ENCODE data around the gene ENAH.

DNA sequence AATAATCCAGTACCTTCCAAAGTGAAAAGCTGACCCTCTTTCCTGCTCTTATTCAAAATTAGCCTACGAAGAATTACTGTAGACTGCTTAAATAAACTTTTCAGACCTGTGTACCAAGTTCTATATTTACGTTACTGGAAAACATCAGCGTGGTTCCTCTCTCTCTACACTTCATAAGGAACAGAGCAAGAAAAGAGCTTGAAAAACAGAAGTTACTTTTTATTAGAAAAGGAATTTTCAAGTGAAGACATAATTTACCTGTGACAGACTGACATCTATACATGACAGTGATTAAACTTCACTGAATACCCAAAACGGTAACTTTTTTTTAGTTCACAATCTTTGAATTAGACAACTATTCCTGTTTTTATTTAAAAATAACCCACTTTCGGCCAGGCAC is 2.7 kb downstream of the ENAH start:
- TF ChIP-seq, protein P1, sequence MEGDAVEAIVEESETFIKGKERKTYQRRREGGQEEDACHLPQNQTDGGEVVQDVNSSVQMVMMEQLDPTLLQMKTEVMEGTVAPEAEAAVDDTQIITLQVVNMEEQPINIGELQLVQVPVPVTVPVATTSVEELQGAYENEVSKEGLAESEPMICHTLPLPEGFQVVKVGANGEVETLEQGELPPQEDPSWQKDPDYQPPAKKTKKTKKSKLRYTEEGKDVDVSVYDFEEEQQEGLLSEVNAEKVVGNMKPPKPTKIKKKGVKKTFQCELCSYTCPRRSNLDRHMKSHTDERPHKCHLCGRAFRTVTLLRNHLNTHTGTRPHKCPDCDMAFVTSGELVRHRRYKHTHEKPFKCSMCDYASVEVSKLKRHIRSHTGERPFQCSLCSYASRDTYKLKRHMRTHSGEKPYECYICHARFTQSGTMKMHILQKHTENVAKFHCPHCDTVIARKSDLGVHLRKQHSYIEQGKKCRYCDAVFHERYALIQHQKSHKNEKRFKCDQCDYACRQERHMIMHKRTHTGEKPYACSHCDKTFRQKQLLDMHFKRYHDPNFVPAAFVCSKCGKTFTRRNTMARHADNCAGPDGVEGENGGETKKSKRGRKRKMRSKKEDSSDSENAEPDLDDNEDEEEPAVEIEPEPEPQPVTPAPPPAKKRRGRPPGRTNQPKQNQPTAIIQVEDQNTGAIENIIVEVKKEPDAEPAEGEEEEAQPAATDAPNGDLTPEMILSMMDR (conservative IDR thresholded peaks at IDR 0.05 in 1 of 2, IDR thresholded peaks at IDR 0.05 in 1 of 2; ENCODE audit: extremely low read depth in 1 of 2, insufficient read depth in 1 of 2, low read depth in 1 of 2, low read length in 2 of 2) = no peak
- no peak for TF ChIP-seq EZH2 (IDR thresholded peaks at IDR 0.05; ENCODE audit: borderline replicate concordance, low read length)

Measured in mammary epithelial cell (primary cell).